MCF 10A (cell line): Measurements from ENCODE around the gene CHRM2. TPM values are rescaled to one million over a fixed set of nuclear protein-coding genes. Genes with fewer than 3 reads are reported as not detected.
A peak's percentile ranks its signal among the peaks of the same experiment; 100 is the strongest.

Experiments
- BruUV-seq: library from RNA; stranded (reverse); fragments of 400-500 nt; replicated peaks from 2 replicates; lab custom pipeline; 2021; lab: Mats Ljungman, UMichigan
- CTCF ChIA-PET: fragments of 300-600 bp; sonication (Branson Sonifier 250); formaldehyde crosslinking; extraction: SDS; loops from one replicate; lab custom pipeline; 2021; ENCODE audit warnings: antibody characterized with exemption, inconsistent platforms; lab: Yijun Ruan, JAX
- POLR2A ChIA-PET: fragments of 300-600, 350-650 bp; sonication (Branson Sonifier 250); formaldehyde crosslinking; extraction: SDS; loops from one replicate; lab custom pipeline; 2020; ENCODE audit warnings: antibody characterized with exemption, inconsistent platforms; lab: Yijun Ruan, JAX
- DNase-seq: peaks from one replicate; pipeline ENCODE4 v3.0.0-alpha.2; 2018; ENCODE audit not compliant: unreplicated experiment
- H3K27ac Mint-ChIP-seq: one replicate; pipeline ENCODE4 v1.8.0; 2022; ENCODE audit warnings: mild to moderate bottlenecking, low read depth, mixed read lengths; ENCODE audit not compliant: unreplicated experiment
- H3K27me3 Mint-ChIP-seq: one replicate; pipeline ENCODE4 v1.8.0; 2022; ENCODE audit warnings: mixed read lengths; ENCODE audit not compliant: insufficient read depth, unreplicated experiment
- H3K36me3 Mint-ChIP-seq: one replicate; pipeline ENCODE4 v1.8.0; 2022; ENCODE audit warnings: mild to moderate bottlenecking, moderate library complexity, mixed read lengths; ENCODE audit not compliant: insufficient read depth, unreplicated experiment
- H3K4me1 Mint-ChIP-seq: one replicate; pipeline ENCODE4 v1.8.0; 2022; ENCODE audit warnings: mixed read lengths; ENCODE audit not compliant: insufficient read depth, unreplicated experiment
- H3K4me3 Mint-ChIP-seq: one replicate; pipeline ENCODE4 v1.8.0; 2022; ENCODE audit warnings: mild to moderate bottlenecking, moderate library complexity, mixed read lengths; ENCODE audit not compliant: unreplicated experiment
- H3K9me3 Mint-ChIP-seq: one replicate; pipeline ENCODE4 v1.8.0; 2022; ENCODE audit warnings: mixed read lengths; ENCODE audit not compliant: unreplicated experiment
- intact Hi-C: fragments of 100-400 bp; cut with micrococcal nuclease; formaldehyde crosslinking; loops from 2 replicates; pipeline ENCODE4 v1.14.1; 2022
- total RNA-seq: library from RNA; stranded (reverse); gene quantifications from 2 replicates; pipeline ENCODE4 v1.2.3, GENCODE V29; 2022
- TF ChIP-seq, protein P1 (sequence below): fragments of 200-600 bp; IDR thresholded peaks from one replicate; pipeline ENCODE4 v1.8.0; 2022; ENCODE audit warnings: antibody characterized with exemption, mild to moderate bottlenecking; ENCODE audit not compliant: unreplicated experiment

CHRM2 gene
- total RNA-seq, 1 experiment from 2014 or later, result not detected

- TF ChIP-seq, protein P1, sequence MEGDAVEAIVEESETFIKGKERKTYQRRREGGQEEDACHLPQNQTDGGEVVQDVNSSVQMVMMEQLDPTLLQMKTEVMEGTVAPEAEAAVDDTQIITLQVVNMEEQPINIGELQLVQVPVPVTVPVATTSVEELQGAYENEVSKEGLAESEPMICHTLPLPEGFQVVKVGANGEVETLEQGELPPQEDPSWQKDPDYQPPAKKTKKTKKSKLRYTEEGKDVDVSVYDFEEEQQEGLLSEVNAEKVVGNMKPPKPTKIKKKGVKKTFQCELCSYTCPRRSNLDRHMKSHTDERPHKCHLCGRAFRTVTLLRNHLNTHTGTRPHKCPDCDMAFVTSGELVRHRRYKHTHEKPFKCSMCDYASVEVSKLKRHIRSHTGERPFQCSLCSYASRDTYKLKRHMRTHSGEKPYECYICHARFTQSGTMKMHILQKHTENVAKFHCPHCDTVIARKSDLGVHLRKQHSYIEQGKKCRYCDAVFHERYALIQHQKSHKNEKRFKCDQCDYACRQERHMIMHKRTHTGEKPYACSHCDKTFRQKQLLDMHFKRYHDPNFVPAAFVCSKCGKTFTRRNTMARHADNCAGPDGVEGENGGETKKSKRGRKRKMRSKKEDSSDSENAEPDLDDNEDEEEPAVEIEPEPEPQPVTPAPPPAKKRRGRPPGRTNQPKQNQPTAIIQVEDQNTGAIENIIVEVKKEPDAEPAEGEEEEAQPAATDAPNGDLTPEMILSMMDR, result no peak
- Mint-ChIP-seq H3K27ac (no peak overlapping the region), H3K4me1 (no peaks in the 10 kb centered on the region), H3K36me3 (no peaks in the 10 kb centered on the region), H3K27me3 (peaks cover 57% of the 10 kb centered on the region), H3K4me3 (no peak overlapping the region), H3K9me3 (no peaks in the 10 kb centered on the region)
- ChIA-PET POLR2A (no interaction called here), CTCF (no interaction called here)
- no peak for DNase-seq
- no TSS peak for BruUV-seq
- intact Hi-C loops, result no loop called here
Observed at GRCh38 chr7:137003566-137003965, 135.1 kb downstream of the CHRM2 start.

- no peaks in the 10 kb centered on the region for H3K4me1 Mint-ChIP-seq
- H3K27ac Mint-ChIP-seq, result no peak overlapping the region
- CTCF ChIA-PET, result no interaction called here
- no TSS peak for BruUV-seq
- peaks cover 52% of the 10 kb centered on the region for H3K27me3 Mint-ChIP-seq
- TF ChIP-seq, protein P1, result no peak
- intact Hi-C loops, result no loop called here
- DNase-seq, result no peak
- no peak overlapping the region for H3K4me3 Mint-ChIP-seq
- no peaks in the 10 kb centered on the region for H3K36me3 Mint-ChIP-seq
- POLR2A ChIA-PET, result no interaction called here
- no peaks in the 10 kb centered on the region for H3K9me3 Mint-ChIP-seq
Observed at GRCh38 chr7:137005873-137006272, 137.4 kb downstream of the CHRM2 start.

- no peak overlapping the region for H3K27ac Mint-ChIP-seq
- TF ChIP-seq, protein P1, result no peak
- DNase-seq, result peak; percentile 33
- no TSS peak for BruUV-seq
- CTCF ChIA-PET, result no interaction called here
- intact Hi-C loops, result no loop called here
- H3K36me3 Mint-ChIP-seq, result no peaks in the 10 kb centered on the region
- no peaks in the 10 kb centered on the region for H3K4me1 Mint-ChIP-seq
- no peaks in the 10 kb centered on the region for H3K9me3 Mint-ChIP-seq
- peaks cover 52% of the 10 kb centered on the region for H3K27me3 Mint-ChIP-seq
- no peak overlapping the region for H3K4me3 Mint-ChIP-seq
- POLR2A ChIA-PET, result no interaction called here
Observed at GRCh38 chr7:137006293-137006692, 137.8 kb downstream of the CHRM2 start.

DNA sequence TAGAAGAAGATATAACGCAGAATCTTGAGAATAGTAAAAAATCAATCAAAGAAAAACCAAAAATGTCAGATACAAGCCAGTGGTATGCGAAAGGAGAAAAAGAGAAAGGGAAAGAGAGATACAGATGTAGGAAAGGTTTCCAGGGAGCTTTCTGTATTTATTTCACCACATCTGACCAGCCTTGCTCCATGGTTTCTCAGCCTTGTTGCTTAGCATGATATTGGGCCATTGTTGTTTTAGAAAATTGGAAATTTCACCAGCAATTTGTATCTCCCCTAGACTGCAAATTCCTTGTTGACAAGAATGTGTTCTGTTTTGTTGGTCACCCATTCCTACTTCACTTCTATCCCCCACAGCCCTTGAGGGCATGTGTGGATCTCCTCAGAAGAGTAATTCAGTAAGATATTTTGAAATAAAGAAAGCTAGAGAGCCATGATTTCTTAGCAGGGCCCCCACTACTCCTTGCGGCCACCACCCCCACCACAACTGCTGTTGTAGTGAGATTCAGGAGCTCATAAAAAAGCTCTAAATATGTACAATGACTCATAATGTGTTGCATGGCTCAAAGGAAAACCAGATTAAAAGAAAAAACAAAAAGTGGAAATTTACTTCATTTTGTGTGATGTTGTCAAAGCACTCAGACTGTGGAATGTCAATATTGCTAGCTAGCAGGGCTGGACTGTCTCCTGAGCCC lies 138.7 kb downstream of the CHRM2 start:
- H3K27me3 Mint-ChIP-seq, result peaks cover 52% of the 10 kb centered on the region
- ChIA-PET POLR2A (no interaction called here), CTCF (interaction anchor here (0.6 kb wide), 1 partner anchor 625 kb away, joined by 3 read pairs; no protein-coding TSS in a partner anchor)
- BruUV-seq, result no TSS peak
- no peaks in the 10 kb centered on the region for H3K4me1 Mint-ChIP-seq
- DNase-seq, result peak; percentile 10
- no peaks in the 10 kb centered on the region for H3K9me3 Mint-ChIP-seq
- H3K4me3 Mint-ChIP-seq, result no peak overlapping the region
- TF ChIP-seq, protein P1, result no peak
- intact Hi-C loops, result no loop called here
- no peaks in the 10 kb centered on the region for H3K36me3 Mint-ChIP-seq
- no peak overlapping the region for H3K27ac Mint-ChIP-seq
